Sigmoid colon (tissue), 4 donors: Measurements from ENCODE around the gene DHPS.

Experiments
- EP300 ChIP-seq, 4 donors: sonication (generic); formaldehyde crosslinking; IDR thresholded peaks; one replicate each; pipeline ENCODE4 v1.6.1; 2017; ENCODE audit warnings: antibody characterized with exemption in 4 of 4
- POLR2A ChIP-seq, 2 donors: fragments of 450-650 bp; IDR thresholded peaks; one replicate each; pipeline ENCODE4 v1.6.1; 2016; ENCODE audit warnings: antibody characterized with exemption in 2 of 2, mild to moderate bottlenecking in 2 of 2, moderate library complexity in 2 of 2

GRCh38 chr19:12692960-12693359 is 11.3 kb upstream of the DHPS start:
- TF ChIP-seq POLR2A (IDR thresholded peaks at IDR 0.05) (no peak), EP300 (IDR thresholded peaks at IDR 0.05) (no peak)
